K562 (cell line): Measurements from ENCODE around the gene ERF. TPM values are rescaled to one million over a fixed set of nuclear protein-coding genes. Genes with fewer than 3 reads are reported as not detected.

ENCODE experiments used
- BRCA1 ChIP-seq, 2 experiments: fragments of 450-650 bp in 1 of 2; sonication (generic) in 1 of 2; formaldehyde crosslinking in 1 of 2; IDR thresholded peaks; 2 replicates each; pipeline versions ENCODE4 v1.5.0 to v1.6.1; 2017 to 2020; ENCODE audit warnings: mild to moderate bottlenecking in 1 of 2, missing genetic modification reagents in 1 of 2
- CAMTA2 ChIP-seq: fragments of 250-450 bp; sonication (Bioruptor Pico); conservative IDR thresholded peaks from 2 replicates; pipeline ENCODE4 v1.5.1; 2022
- GATA2 ChIP-seq: sonication (generic); formaldehyde crosslinking; IDR thresholded peaks from 2 replicates; pipeline ENCODE4 v1.4.0; 2020; ENCODE audit warnings: mild to moderate bottlenecking, missing genetic modification reagents
- JUN ChIP-seq, 2 experiments: sonication (generic) in 1 of 2; formaldehyde crosslinking in 1 of 2; IDR thresholded peaks; 2 replicates each; pipeline versions ENCODE4 v1.6.1 to v1.8.0; 2012 to 2022; ENCODE audit warnings: borderline replicate concordance in 2 of 2, mild to moderate bottlenecking in 2 of 2, improper control_type of control experiment in 1 of 2, low read depth in 1 of 2, low read length in 1 of 2, missing genetic modification reagents in 1 of 2
- KDM1A ChIP-seq, 2 experiments: fragments of 450-650 bp; IDR thresholded peaks; 2 replicates each; pipeline ENCODE4 v1.6.1; 2016; ENCODE audit warnings: mild to moderate bottlenecking in 2 of 2
- MTF1 ChIP-seq: fragments of 250-450 bp; sonication (Bioruptor Pico); IDR thresholded peaks from 2 replicates; pipeline ENCODE4 v1.9.0; 2021; ENCODE audit warnings: moderate library complexity, mild to moderate bottlenecking, inconsistent platforms, borderline replicate concordance
- NCOA1 ChIP-seq: fragments of 450-650 bp; IDR thresholded peaks from 2 replicates; pipeline ENCODE4 v1.6.1; 2016; ENCODE audit warnings: low read depth
- NR2C1 ChIP-seq, 2 experiments: fragments of 450-650 bp; IDR thresholded peaks; 2 replicates each; pipeline ENCODE4 v1.6.1; 2017; ENCODE audit warnings: mild to moderate bottlenecking in 2 of 2, antibody characterized with exemption in 1 of 2, inconsistent platforms in 1 of 2, missing compliant biosample characterization in 1 of 2, missing genetic modification characterization in 1 of 2
- NR2C2 ChIP-seq, 2 experiments: fragments of 200-800 bp in 1 of 2; sonication (Bioruptor generic) in 1 of 2; sonication (generic) in 1 of 2; formaldehyde crosslinking in 1 of 2; IDR thresholded peaks; 2 replicates each; pipeline versions ENCODE4 v1.6.1 to v1.8.0; 2016 to 2022; ENCODE audit warnings: mild to moderate bottlenecking in 1 of 2, missing compliant biosample characterization in 1 of 2, missing genetic modification characterization in 1 of 2, missing genetic modification reagents in 1 of 2
- NR2F6 ChIP-seq: fragments of 450-650 bp; formaldehyde crosslinking; IDR thresholded peaks from 2 replicates; pipeline ENCODE4 v1.4.0; 2020; ENCODE audit warnings: mild to moderate bottlenecking
- SMAD3 ChIP-seq: fragments of 450-650 bp; formaldehyde crosslinking; conservative IDR thresholded peaks from 2 replicates; pipeline ENCODE4 v1.4.0; 2020; ENCODE audit warnings: mild to moderate bottlenecking
- SMAD4 ChIP-seq: fragments of 250-450 bp; sonication (Bioruptor Pico); conservative IDR thresholded peaks from 2 replicates; pipeline ENCODE4 v1.8.0; 2021; ENCODE audit warnings: inconsistent platforms, mild to moderate bottlenecking, moderate library complexity
- SMARCC2 ChIP-seq: fragments of 450-650 bp; IDR thresholded peaks from 2 replicates; pipeline ENCODE4 v1.6.1; 2017; ENCODE audit warnings: antibody characterized with exemption, moderate library complexity, mild to moderate bottlenecking, low read depth
- ZBTB1 ChIP-seq: sonication (generic); formaldehyde crosslinking; IDR thresholded peaks from 2 replicates; pipeline ENCODE4 v1.8.1; 2023; ENCODE audit warnings: missing genetic modification reagents, low read depth, mild to moderate bottlenecking, borderline replicate concordance
- ZNF639 ChIP-seq, 2 experiments: fragments of 200-800 bp in 1 of 2; sonication (Bioruptor generic) in 1 of 2; sonication (generic) in 1 of 2; formaldehyde crosslinking in 1 of 2; IDR thresholded peaks in 1 of 2; conservative IDR thresholded peaks in 1 of 2; 2 replicates each; pipeline versions ENCODE4 v1.5.0 to v1.6.1; 2016 to 2020; ENCODE audit warnings: missing compliant biosample characterization in 1 of 2, missing genetic modification characterization in 1 of 2, missing genetic modification reagents in 1 of 2
- polyA plus RNA-seq, 8 experiments: library from polyadenylated mRNA; depleted of rRNA in 4 of 8; stranded (reverse) in 5 of 8; unstranded in 3 of 8; fragments of >200 nt; fragmentation: Nextera tagmentation in 2 of 8; fragmentation: Illumina TruSeq in 1 of 8; extraction: Ambion mirVana in 2 of 8; extraction: Trizol in 1 of 8; gene quantifications; 2 replicates each; pipeline versions ENCODE4 v1.2.1 to v1.2.3, GENCODE V29; 2011 to 2014; ENCODE audit warnings: inconsistent platforms in 1 of 8, missing spikeins in 1 of 8
- total RNA-seq, 7 experiments: library from RNA; depleted of rRNA in 6 of 7; stranded (reverse); fragments of >200 nt in 6 of 7; fragmentation: Illumina TruSeq in 2 of 7; extraction: Trizol in 2 of 7; gene quantifications; 2 replicates each; pipeline versions ENCODE4 v1.2.1 to v1.2.3, GENCODE V29; 2011 to 2021; ENCODE audit warnings: low replicate concordance in 1 of 7
- TF ChIP-seq, protein P1 (sequence below), 2 experiments: fragments of 450-650 bp in 1 of 2; sonication (generic) in 1 of 2; formaldehyde crosslinking in 1 of 2; IDR thresholded peaks in 1 of 2; conservative IDR thresholded peaks in 1 of 2; 2 replicates each; pipeline versions ENCODE4 v1.6.1 to v1.8.1; 2016 to 2023; ENCODE audit warnings: mild to moderate bottlenecking in 2 of 2, moderate library complexity in 2 of 2, inconsistent platforms in 1 of 2, missing genetic modification reagents in 1 of 2
- TF ChIP-seq, protein P2 (sequence below), 2 experiments: fragments of 450-650 bp; conservative IDR thresholded peaks; 2 replicates each; pipeline ENCODE4 v1.6.1; 2017; ENCODE audit warnings: mild to moderate bottlenecking in 2 of 2, moderate library complexity in 2 of 2
- TF ChIP-seq, protein P3 (sequence below): conservative IDR thresholded peaks from 2 replicates; pipeline ENCODE4 v1.6.1; 2011; ENCODE audit warnings: low read depth, mild to moderate bottlenecking, low read length; ENCODE audit not compliant: control insufficient read depth

The ERF gene
- total and polyA plus RNA-seq, 9 of the 15 experiments (the other 6 are each of a cell fraction or from before 2014, with no cell fraction given) = 0.03 to 75.4 (median 27.0) TPM

- TF ChIP-seq NR2C2 (CRISPR knock-in tag; IDR thresholded peaks at IDR 0.05) (no peak), NR2C2 (tag; IDR thresholded peaks at IDR 0.05) (peak; percentile 46; the same call in 1 of the 2 replicates), MTF1 (CRISPR knock-in tag) (no peak), ZNF639 (CRISPR knock-in tag; conservative IDR thresholded peaks at IDR 0.05 in 1 of 2, IDR thresholded peaks at IDR 0.05 in 1 of 2) (peak in 1 of 2 experiments; percentile 49; a peak in 1 of 4 replicates), KDM1A (IDR thresholded peaks at IDR 0.05) (no peak), SMARCC2 (peak; percentile 29; the same call in 1 of the 2 replicates), NCOA1 (0 out of 2 replicates have a peak, but pooled peaks have one; percentile 34), SMAD4 (CRISPR knock-in tag) (peak; percentile 37), JUN (IDR thresholded peaks at IDR 0.05; ENCODE audit: borderline replicate concordance, low read depth, low read length) (peak; percentile 50; the same call in 1 of the 2 replicates), JUN (CRISPR knock-in tag; IDR thresholded peaks at IDR 0.05; ENCODE audit: borderline replicate concordance) (no peak), CAMTA2 (CRISPR knock-in tag) (no peak), BRCA1 (IDR thresholded peaks at IDR 0.05) (no peak), BRCA1 (CRISPR knock-in tag; IDR thresholded peaks at IDR 0.05) (no peak), NR2F6 (CRISPR knock-in tag) (no peak), GATA2 (CRISPR knock-in tag) (no peak), SMAD3 (CRISPR knock-in tag) (no peak), ZBTB1 (CRISPR knock-in tag) (no peak), NR2C1 (IDR thresholded peaks at IDR 0.05) (no peak), NR2C1 (tag; IDR thresholded peaks at IDR 0.05) (0 out of 2 replicates have a peak, but pooled peaks have one; percentile 25)
- TF ChIP-seq, protein P1, sequence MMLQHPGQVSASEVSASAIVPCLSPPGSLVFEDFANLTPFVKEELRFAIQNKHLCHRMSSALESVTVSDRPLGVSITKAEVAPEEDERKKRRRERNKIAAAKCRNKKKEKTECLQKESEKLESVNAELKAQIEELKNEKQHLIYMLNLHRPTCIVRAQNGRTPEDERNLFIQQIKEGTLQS (IDR thresholded peaks at IDR 0.05) = peak; percentile 83
- TF ChIP-seq, protein P1 (CRISPR knock-in tag; conservative IDR thresholded peaks at IDR 0.05) = no peak
- TF ChIP-seq, protein P2, sequence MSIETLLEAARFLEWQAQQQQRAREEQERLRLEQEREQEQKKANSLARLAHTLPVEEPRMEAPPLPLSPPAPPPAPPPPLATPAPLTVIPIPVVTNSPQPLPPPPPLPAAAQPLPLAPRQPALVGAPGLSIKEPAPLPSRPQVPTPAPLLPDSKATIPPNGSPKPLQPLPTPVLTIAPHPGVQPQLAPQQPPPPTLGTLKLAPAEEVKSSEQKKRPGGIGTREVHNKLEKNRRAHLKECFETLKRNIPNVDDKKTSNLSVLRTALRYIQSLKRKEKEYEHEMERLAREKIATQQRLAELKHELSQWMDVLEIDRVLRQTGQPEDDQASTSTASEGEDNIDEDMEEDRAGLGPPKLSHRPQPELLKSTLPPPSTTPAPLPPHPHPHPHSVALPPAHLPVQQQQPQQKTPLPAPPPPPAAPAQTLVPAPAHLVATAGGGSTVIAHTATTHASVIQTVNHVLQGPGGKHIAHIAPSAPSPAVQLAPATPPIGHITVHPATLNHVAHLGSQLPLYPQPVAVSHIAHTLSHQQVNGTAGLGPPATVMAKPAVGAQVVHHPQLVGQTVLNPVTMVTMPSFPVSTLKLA (conservative IDR thresholded peaks at IDR 0.05) = 0 out of 4 replicates have a peak, but pooled peaks of 1 of the 2 experiments have one; percentile 16
- TF ChIP-seq, protein P3, sequence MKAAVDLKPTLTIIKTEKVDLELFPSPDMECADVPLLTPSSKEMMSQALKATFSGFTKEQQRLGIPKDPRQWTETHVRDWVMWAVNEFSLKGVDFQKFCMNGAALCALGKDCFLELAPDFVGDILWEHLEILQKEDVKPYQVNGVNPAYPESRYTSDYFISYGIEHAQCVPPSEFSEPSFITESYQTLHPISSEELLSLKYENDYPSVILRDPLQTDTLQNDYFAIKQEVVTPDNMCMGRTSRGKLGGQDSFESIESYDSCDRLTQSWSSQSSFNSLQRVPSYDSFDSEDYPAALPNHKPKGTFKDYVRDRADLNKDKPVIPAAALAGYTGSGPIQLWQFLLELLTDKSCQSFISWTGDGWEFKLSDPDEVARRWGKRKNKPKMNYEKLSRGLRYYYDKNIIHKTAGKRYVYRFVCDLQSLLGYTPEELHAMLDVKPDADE = peak; percentile 64; the same call in 1 of the 2 replicates
Measured at GRCh38 chr19:42207767-42208271, 47.1 kb downstream of the ERF start (continued).
